ENCODE results near the gene NEK3.
"Not testable (repeated sequence)": the region's sequence is repeated elsewhere in the genome, so short reads cannot be mapped to it uniquely, and the experiment has no call there.

The NEK3 gene, protein sequence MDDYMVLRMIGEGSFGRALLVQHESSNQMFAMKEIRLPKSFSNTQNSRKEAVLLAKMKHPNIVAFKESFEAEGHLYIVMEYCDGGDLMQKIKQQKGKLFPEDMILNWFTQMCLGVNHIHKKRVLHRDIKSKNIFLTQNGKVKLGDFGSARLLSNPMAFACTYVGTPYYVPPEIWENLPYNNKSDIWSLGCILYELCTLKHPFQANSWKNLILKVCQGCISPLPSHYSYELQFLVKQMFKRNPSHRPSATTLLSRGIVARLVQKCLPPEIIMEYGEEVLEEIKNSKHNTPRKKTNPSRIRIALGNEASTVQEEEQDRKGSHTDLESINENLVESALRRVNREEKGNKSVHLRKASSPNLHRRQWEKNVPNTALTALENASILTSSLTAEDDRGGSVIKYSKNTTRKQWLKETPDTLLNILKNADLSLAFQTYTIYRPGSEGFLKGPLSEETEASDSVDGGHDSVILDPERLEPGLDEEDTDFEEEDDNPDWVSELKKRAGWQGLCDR

DNA sequence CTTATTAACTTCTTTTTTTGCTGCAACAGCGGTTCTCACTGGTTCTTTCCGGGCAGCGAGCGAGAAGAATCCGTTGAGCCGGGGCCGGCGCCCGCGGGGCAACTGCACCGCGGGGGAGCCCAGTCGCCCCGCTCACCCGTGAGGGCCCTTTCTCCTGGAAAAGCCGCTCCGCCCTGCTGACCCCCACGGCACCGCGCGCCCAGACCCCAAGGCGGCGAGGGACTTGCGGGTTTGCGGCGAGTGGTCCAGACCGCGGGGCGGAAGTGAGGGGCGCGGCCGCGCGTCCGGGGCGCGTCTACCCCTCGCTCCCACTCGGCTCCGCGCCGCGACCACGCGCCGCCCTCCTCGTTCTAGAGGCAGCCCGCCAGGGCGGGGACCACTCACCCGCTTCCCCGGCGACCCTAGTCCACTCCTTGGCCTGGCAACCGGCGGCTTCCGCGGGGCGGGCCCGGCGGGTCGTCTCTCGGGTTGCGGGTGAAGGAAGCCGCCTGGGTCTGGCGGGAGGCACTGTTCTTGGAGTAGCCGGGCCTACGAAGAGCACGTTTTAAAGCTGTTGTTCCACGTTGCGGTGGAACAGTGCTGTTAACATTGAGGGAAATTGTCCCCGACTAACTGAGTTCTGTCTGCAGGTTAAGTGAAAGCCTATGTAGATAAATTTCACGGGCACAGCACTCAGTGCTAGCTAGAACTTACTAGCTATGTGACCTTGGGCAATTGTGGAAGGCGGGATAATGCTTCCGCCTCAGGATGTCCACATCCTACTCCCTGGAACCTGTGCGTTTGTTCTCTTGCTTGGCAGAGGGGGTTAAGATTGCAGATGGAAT lies at the start of gene NEK3:
Gene NEK3 (minus strand): TSS at position 439 of the 824 bp plus-strand sequence. CDS start 3,406 bp downstream, outside the sequence.
- Histone ChIP-seq H3K9me3 (ENCODE audit: control insufficient read depth in 5 of 5, low read length in 5 of 5) (no peaks in the 10 kb centered on the region), H3K36me3 (ENCODE audit: control insufficient read depth in 5 of 5, insufficient read depth in 5 of 5, low read length in 5 of 5) (no peaks in the 10 kb centered on the region), H3K27ac (ENCODE audit: low read depth, low read length) (peak within 1 kb of the TSS; percentile 72), H3K9ac (ENCODE audit: low read length in 5 of 5) (peak within 1 kb of the TSS; percentile 76 to 86 (median 83)), H3K27me3 (ENCODE audit: control insufficient read depth in 5 of 5, insufficient read depth in 4 of 5, low read length in 5 of 5) (no peaks in the 10 kb centered on the region), H3K4me1 (ENCODE audit: control insufficient read depth in 5 of 5, insufficient read depth in 5 of 5, low read length in 5 of 5) (peaks cover 0 to 42% (median 18%) of the 10 kb centered on the region in 5 donors), H3K4me3 (ENCODE audit: low read depth in 1 of 5, low read length in 5 of 5) (peak within 1 kb of the TSS; percentile 79 to 91 (median 86))

DNA sequence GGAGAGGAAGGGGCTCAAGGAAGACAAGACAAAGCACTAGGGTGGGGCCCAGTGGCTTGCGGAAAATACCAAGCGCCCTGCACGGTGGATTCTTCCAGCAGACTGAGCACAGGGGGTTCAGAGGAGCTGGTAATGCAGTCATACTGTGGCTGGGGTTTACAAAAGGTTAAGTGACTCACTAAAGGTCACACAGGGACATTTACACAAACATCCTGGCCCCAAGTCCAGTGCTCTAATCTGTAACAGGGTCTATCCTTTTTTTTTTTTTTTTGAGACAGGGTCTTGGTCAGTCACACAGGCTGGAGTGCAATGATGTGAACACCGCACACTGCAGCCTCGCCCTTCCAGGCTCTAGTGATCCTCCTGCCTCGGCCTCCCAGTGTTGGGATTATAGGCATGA lies 49.0 kb upstream of the NEK3 start:
- H3K27ac ChIP-seq (ENCODE audit: low read depth, low read length); H3K9ac ChIP-seq (ENCODE audit: low read length in 5 of 5); H3K36me3 ChIP-seq (ENCODE audit: control insufficient read depth in 5 of 5, insufficient read depth in 5 of 5, low read length in 5 of 5); H3K4me1 ChIP-seq (ENCODE audit: control insufficient read depth in 5 of 5, insufficient read depth in 5 of 5, low read length in 5 of 5); H3K9me3 ChIP-seq (ENCODE audit: control insufficient read depth in 5 of 5, low read length in 5 of 5); H3K27me3 ChIP-seq (ENCODE audit: control insufficient read depth in 5 of 5, insufficient read depth in 4 of 5, low read length in 5 of 5); H3K4me3 ChIP-seq (ENCODE audit: low read depth in 1 of 5, low read length in 5 of 5): not testable (repeated sequence)

DNA sequence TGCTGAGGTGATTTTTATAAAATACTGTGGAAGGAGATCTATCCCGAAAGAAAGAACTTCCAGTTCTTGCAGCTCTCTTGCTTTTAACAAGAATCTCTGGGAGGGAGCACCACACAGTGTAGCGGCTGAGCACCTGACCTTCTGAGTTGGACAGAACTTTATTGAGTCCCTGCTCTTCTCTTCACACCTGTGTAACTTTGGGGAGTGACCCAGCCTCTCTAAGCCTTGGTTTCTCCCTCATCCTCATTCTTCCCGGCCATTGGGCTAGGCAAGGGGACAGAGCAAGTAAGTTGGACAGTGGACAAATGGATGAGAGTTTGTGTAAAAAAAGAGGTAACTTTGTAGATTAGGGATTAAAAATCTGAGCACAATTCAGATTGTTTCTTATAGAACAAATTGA lies 48.5 kb upstream of the NEK3 start:
- not testable (repeated sequence) for H3K9ac ChIP-seq (ENCODE audit: low read length in 5 of 5); H3K9me3 ChIP-seq (ENCODE audit: control insufficient read depth in 5 of 5, low read length in 5 of 5); H3K4me3 ChIP-seq (ENCODE audit: low read depth in 1 of 5, low read length in 5 of 5); H3K4me1 ChIP-seq (ENCODE audit: control insufficient read depth in 5 of 5, insufficient read depth in 5 of 5, low read length in 5 of 5); H3K36me3 ChIP-seq (ENCODE audit: control insufficient read depth in 5 of 5, insufficient read depth in 5 of 5, low read length in 5 of 5); H3K27me3 ChIP-seq (ENCODE audit: control insufficient read depth in 5 of 5, insufficient read depth in 4 of 5, low read length in 5 of 5); H3K27ac ChIP-seq (ENCODE audit: low read depth, low read length)

DNA sequence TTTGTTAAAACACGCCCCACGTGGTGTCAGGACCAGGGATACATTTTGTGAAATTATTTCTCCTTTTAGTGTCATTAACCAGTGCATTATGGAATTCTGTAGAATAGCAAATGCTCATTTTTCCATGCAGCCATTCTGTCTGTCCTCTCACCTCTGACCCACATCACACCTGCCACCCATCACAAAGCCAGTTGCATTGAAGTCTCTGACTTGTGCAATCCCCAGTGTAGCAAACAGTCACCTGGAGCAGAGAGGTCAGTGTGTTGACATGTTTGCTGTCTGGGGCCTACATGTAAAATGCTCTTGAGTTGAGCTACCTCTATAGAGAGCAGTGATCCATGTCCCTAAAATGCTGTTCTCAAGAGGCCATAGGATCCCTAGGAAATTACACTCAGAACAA lies 47.9 kb upstream of the NEK3 start:
- not testable (repeated sequence) for H3K9ac ChIP-seq (ENCODE audit: low read length in 5 of 5); H3K4me3 ChIP-seq (ENCODE audit: low read depth in 1 of 5, low read length in 5 of 5); H3K4me1 ChIP-seq (ENCODE audit: control insufficient read depth in 5 of 5, insufficient read depth in 5 of 5, low read length in 5 of 5); H3K27me3 ChIP-seq (ENCODE audit: control insufficient read depth in 5 of 5, insufficient read depth in 4 of 5, low read length in 5 of 5); H3K9me3 ChIP-seq (ENCODE audit: control insufficient read depth in 5 of 5, low read length in 5 of 5); H3K36me3 ChIP-seq (ENCODE audit: control insufficient read depth in 5 of 5, insufficient read depth in 5 of 5, low read length in 5 of 5); H3K27ac ChIP-seq (ENCODE audit: low read depth, low read length)

DNA sequence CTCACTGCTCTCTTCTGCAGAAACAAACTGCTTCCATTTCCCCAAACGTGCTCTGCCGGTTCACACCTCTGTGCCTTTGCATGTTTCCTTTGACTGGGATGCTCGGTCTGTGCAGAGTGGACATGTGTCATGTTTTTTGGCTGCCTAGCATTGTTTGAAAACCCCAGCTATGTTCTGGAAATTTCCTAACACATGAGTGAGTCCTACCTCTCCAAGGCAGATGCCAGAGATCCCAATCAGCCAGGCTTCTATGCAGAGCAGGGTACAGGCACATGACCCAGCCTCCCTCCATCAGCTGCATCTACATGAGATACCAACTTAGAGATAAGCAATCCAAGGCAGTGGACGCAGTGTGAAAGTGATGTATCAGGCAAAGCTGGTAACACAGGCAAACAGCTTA lies 45.1 kb upstream of the NEK3 start:
- not testable (repeated sequence) for H3K9me3 ChIP-seq (ENCODE audit: control insufficient read depth in 5 of 5, low read length in 5 of 5); H3K27ac ChIP-seq (ENCODE audit: low read depth, low read length); H3K36me3 ChIP-seq (ENCODE audit: control insufficient read depth in 5 of 5, insufficient read depth in 5 of 5, low read length in 5 of 5); H3K27me3 ChIP-seq (ENCODE audit: control insufficient read depth in 5 of 5, insufficient read depth in 4 of 5, low read length in 5 of 5); H3K4me1 ChIP-seq (ENCODE audit: control insufficient read depth in 5 of 5, insufficient read depth in 5 of 5, low read length in 5 of 5); H3K9ac ChIP-seq (ENCODE audit: low read length in 5 of 5); H3K4me3 ChIP-seq (ENCODE audit: low read depth in 1 of 5, low read length in 5 of 5)

DNA sequence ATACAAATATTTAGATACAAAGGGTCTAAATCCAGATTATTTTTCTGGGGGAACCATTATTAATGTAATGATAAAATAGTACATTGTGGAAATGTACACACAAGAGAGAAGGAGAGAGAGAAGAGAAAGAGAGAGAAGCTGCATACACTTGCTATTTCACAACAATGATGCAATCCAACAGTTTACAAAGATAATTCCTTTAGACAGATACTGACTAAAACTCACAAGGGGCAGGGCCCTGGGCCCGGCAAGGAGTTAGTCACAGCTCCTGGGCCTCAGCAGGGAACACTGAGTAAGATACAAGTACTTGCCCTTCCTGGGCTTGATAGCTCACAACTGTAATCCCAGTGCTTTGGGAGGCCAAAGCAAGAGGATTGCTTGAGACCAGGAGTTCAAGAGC lies 44.5 kb upstream of the NEK3 start:
- H3K36me3 ChIP-seq (ENCODE audit: control insufficient read depth in 5 of 5, insufficient read depth in 5 of 5, low read length in 5 of 5); H3K9ac ChIP-seq (ENCODE audit: low read length in 5 of 5); H3K27me3 ChIP-seq (ENCODE audit: control insufficient read depth in 5 of 5, insufficient read depth in 4 of 5, low read length in 5 of 5); H3K27ac ChIP-seq (ENCODE audit: low read depth, low read length); H3K4me1 ChIP-seq (ENCODE audit: control insufficient read depth in 5 of 5, insufficient read depth in 5 of 5, low read length in 5 of 5); H3K4me3 ChIP-seq (ENCODE audit: low read depth in 1 of 5, low read length in 5 of 5); H3K9me3 ChIP-seq (ENCODE audit: control insufficient read depth in 5 of 5, low read length in 5 of 5): not testable (repeated sequence)

DNA sequence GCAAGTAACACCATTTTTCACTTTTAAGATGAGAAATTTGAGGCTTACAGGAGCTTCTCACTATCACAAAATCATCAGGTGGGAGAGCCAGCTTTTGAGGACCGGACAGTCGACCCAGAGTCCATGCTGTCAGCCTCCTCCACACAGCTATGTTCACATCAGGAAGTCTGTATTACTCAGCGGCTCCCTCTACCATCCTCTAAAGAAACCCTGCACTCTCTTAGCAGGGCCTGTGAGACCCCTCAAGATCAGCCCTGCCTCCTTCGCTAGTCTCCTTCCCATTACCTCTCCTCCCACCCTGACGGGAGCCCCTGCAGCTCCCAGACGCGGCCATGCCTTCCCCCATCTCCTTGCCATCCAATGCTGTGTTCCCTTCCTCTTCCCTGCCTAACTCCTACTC lies 43.1 kb upstream of the NEK3 start:
- H3K9me3 ChIP-seq (ENCODE audit: control insufficient read depth in 5 of 5, low read length in 5 of 5); H3K9ac ChIP-seq (ENCODE audit: low read length in 5 of 5); H3K4me3 ChIP-seq (ENCODE audit: low read depth in 1 of 5, low read length in 5 of 5); H3K36me3 ChIP-seq (ENCODE audit: control insufficient read depth in 5 of 5, insufficient read depth in 5 of 5, low read length in 5 of 5); H3K27ac ChIP-seq (ENCODE audit: low read depth, low read length); H3K4me1 ChIP-seq (ENCODE audit: control insufficient read depth in 5 of 5, insufficient read depth in 5 of 5, low read length in 5 of 5); H3K27me3 ChIP-seq (ENCODE audit: control insufficient read depth in 5 of 5, insufficient read depth in 4 of 5, low read length in 5 of 5): not testable (repeated sequence)

DNA sequence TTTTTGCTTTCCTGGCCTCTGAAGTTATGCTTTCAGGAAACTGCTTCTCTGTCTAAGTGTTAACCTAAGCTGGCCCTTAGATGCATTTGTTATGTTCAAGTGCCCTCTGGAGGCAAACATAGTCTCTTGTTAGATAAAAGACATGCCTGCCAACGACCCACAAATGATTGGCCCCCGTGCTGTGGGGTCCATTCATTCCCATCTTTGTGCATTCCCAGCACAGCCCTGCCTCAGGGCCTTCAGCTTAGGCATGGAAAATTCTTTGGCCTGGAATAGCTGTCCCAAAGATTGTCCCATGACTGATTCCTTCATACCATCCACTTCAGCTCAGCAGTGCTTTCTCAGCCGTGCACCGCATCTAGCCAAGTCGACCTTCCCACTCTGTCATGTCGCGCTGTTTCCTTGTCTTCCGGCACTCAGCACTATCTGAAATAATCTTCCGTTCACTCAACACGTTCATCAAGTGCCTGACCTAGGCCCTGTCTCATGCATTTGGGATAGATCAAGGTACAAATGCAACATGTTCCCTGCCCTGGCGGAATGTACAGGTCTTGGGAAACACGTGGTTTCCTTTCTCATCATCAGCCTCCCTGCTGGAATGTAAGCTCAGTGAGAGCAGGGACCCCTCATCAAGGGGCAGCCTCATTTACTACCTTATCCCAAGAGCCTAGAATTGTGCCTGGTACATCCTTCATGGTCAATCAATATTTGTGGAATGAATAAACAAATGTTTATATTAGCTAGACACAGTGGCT lies 42.2 kb upstream of the NEK3 start:
- H3K9ac ChIP-seq (ENCODE audit: low read length in 5 of 5); H3K36me3 ChIP-seq (ENCODE audit: control insufficient read depth in 5 of 5, insufficient read depth in 5 of 5, low read length in 5 of 5): not testable (repeated sequence)

DNA sequence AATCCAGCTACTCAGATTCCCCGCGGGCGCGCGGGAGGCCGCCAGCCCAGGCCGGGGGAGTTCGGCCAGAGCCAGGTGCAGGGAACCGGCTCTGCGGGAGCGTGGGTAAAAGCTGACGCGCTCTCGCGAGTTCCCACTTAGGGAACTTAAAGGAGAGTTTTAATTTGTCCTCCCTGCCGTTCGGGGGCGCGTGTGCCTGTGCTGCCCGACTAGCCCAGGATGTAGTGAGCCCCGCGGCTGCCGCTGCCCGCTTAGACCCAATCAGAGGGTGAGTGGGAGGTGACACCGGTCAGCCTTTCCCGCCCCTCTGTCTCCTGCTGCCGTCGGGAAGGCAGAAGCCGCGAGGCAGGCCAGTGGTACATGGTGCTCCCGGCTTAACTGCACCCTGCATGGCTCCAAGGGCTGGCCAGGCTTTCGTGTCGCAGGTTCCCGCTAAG lies 36.0 kb upstream of the NEK3 start:
- Histone ChIP-seq H3K27ac (ENCODE audit: low read depth, low read length) (peak overlapping the region; percentile 58), H3K9me3 (ENCODE audit: control insufficient read depth in 5 of 5, low read length in 5 of 5) (no peaks in the 10 kb centered on the region), H3K4me3 (ENCODE audit: low read depth in 1 of 5, low read length in 5 of 5) (peak overlapping the region; percentile 90 to 100 (median 99)), H3K9ac (ENCODE audit: low read length in 5 of 5) (peak overlapping the region in 3 of 5 donors; percentile 35 to 96 (median 86)), H3K27me3 (ENCODE audit: control insufficient read depth in 5 of 5, insufficient read depth in 4 of 5, low read length in 5 of 5) (no peaks in the 10 kb centered on the region), H3K36me3 (ENCODE audit: control insufficient read depth in 5 of 5, insufficient read depth in 5 of 5, low read length in 5 of 5) (no peaks in the 10 kb centered on the region), H3K4me1 (ENCODE audit: control insufficient read depth in 5 of 5, insufficient read depth in 5 of 5, low read length in 5 of 5) (peaks cover 0 to 25% (median 14%) of the 10 kb centered on the region in 5 donors)

More for the DNA sequence above, 42.2 kb upstream of the NEK3 start:
- H3K9me3 ChIP-seq (ENCODE audit: control insufficient read depth in 5 of 5, low read length in 5 of 5); H3K27me3 ChIP-seq (ENCODE audit: control insufficient read depth in 5 of 5, insufficient read depth in 4 of 5, low read length in 5 of 5); H3K4me1 ChIP-seq (ENCODE audit: control insufficient read depth in 5 of 5, insufficient read depth in 5 of 5, low read length in 5 of 5); H3K27ac ChIP-seq (ENCODE audit: low read depth, low read length); H3K4me3 ChIP-seq (ENCODE audit: low read depth in 1 of 5, low read length in 5 of 5): not testable (repeated sequence)
